Measurements from ENCODE around the gene ATP10B. TPM values are rescaled to one million over a fixed set of nuclear protein-coding genes. Genes with fewer than 3 reads are reported as not detected.

ATP10B gene
- polyA plus RNA-seq, 1 donor (not counting 4 experiments of a cell fraction or from before 2014, with no cell fraction given): 0.25 TPM

DNA sequence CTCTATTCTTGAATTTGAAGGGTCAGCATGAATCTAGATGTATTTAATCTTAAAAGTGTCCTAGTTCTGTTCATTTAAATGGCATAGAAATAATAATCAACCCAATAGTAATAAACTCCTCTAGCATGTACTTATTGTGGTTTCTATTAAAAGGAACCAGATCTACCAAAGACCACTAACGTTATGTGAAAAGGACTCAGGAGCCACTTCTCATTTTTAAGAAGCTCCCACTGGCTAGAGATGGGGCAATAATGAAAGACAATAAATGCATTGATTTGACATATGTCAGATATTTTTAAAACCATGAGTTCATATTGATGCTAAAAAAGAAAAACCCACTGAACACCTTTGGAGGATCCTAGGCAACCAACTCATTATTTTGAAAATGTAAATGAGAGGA is 191.9 kb downstream of the ATP10B start:
- Histone ChIP-seq H3K4me2 (ENCODE audit: control insufficient read depth, extremely low read depth, insufficient read depth, low read depth, low read length) (no peak overlapping the region), H3K9ac (ENCODE audit: control insufficient read depth, extremely low read depth, insufficient read depth, low read length) (no peak overlapping the region), H3K4me1 (ENCODE audit: control insufficient read depth, extremely low read depth, insufficient read depth, low read length) (no peaks in the 10 kb centered on the region), H3K27me3 (ENCODE audit: control insufficient read depth, extremely low read depth, insufficient read depth, low read length) (no peaks in the 10 kb centered on the region), H3K36me3 (ENCODE audit: control insufficient read depth in 2 of 2, extremely low read depth in 1 of 2, insufficient read depth in 2 of 2, low read length in 2 of 2) (no peaks in the 10 kb centered on the region), H3K79me2 (ENCODE audit: control insufficient read depth, insufficient read depth, low read length) (no peaks in the 10 kb centered on the region), H3K9me1 (ENCODE audit: control insufficient read depth, extremely low read depth, insufficient read depth, low read length) (no peaks in the 10 kb centered on the region), H4K20me1 (ENCODE audit: control insufficient read depth, extremely low read depth, insufficient read depth, low read length) (no peaks in the 10 kb centered on the region), H2AFZ (ENCODE audit: control insufficient read depth, low read length) (no peak overlapping the region), H3K9me3 (ENCODE audit: control insufficient read depth, low read depth, low read length) (no peaks in the 10 kb centered on the region), H3K4me3 (ENCODE audit: control insufficient read depth in 2 of 3, extremely low read depth in 1 of 3, insufficient read depth in 2 of 3, low read depth in 1 of 3, low read length in 3 of 3) (no peak overlapping the region), H3K27ac (ENCODE audit: control insufficient read depth, insufficient read depth, low read length) (no peak overlapping the region)
- dilution Hi-C loops (cut with MboI; ENCODE audit: extremely low pct_ligation_motif_present, low sequenced_read_pairs): no loop called here
- DNase-seq (ENCODE audit: low read depth, low spot score): no peak
- TF ChIP-seq, protein P1, sequence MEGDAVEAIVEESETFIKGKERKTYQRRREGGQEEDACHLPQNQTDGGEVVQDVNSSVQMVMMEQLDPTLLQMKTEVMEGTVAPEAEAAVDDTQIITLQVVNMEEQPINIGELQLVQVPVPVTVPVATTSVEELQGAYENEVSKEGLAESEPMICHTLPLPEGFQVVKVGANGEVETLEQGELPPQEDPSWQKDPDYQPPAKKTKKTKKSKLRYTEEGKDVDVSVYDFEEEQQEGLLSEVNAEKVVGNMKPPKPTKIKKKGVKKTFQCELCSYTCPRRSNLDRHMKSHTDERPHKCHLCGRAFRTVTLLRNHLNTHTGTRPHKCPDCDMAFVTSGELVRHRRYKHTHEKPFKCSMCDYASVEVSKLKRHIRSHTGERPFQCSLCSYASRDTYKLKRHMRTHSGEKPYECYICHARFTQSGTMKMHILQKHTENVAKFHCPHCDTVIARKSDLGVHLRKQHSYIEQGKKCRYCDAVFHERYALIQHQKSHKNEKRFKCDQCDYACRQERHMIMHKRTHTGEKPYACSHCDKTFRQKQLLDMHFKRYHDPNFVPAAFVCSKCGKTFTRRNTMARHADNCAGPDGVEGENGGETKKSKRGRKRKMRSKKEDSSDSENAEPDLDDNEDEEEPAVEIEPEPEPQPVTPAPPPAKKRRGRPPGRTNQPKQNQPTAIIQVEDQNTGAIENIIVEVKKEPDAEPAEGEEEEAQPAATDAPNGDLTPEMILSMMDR (optimal IDR thresholded peaks at IDR 0.05 in 1 of 3, IDR thresholded peaks at IDR 0.05 in 1 of 3, conservative IDR thresholded peaks at IDR 0.05 in 1 of 3; ENCODE audit: extremely low read depth in 1 of 3, insufficient read depth in 2 of 3, low read length in 3 of 3): no peak
- TF ChIP-seq EZH2 (IDR thresholded peaks at IDR 0.05; ENCODE audit: low read length): no peak
- FAIRE-seq: no peak

DNA sequence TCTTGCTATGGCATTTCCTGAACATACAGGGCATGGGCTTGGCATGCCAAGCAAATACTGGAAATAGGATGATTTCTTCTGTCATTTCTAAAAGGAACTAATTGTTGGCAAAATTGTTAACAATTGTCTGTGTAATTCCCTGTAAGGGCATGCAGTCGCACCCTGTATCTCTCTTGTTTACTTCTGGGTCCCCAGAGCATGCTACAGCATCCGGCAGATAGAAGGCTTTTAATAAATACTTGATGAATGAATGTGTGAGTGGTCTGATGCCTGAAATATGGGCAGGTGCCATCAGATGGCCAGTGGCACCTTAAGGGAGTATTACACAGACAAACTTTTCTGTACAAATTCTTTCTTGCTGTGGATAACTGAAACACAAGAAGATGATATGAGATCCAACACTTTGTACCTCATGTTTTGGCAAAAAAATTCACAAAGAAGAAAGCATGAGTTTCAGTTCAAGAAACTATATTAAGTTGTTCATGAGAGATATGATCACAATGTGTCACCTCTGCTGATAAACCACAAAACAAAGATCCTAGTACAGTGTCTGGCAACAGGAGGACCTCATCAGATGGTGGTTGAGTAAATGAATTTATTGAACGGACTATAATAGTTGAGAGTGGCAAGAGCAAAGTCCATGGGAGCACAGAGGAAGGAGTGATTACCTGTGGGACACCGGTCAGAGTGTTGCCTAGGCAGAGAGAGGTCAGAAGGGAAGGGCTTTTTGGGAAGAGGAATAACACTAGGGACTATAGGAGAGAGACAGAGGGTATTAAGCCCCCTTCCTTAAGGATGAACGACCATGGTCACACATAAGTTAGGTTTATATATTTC is 194.2 kb downstream of the ATP10B start:
- H3K36me3 ChIP-seq (ENCODE audit: control insufficient read depth in 2 of 2, extremely low read depth in 1 of 2, insufficient read depth in 2 of 2, low read length in 2 of 2): no peaks in the 10 kb centered on the region
- no peak for FAIRE-seq
- no peak overlapping the region for H3K27ac ChIP-seq (ENCODE audit: control insufficient read depth, insufficient read depth, low read length)
- H3K4me3 ChIP-seq (ENCODE audit: control insufficient read depth in 2 of 3, extremely low read depth in 1 of 3, insufficient read depth in 2 of 3, low read depth in 1 of 3, low read length in 3 of 3): no peak overlapping the region
- H3K4me1 ChIP-seq (ENCODE audit: control insufficient read depth, extremely low read depth, insufficient read depth, low read length): no peaks in the 10 kb centered on the region
- H3K4me2 ChIP-seq (ENCODE audit: control insufficient read depth, extremely low read depth, insufficient read depth, low read depth, low read length): no peak overlapping the region
- no peaks in the 10 kb centered on the region for H3K79me2 ChIP-seq (ENCODE audit: control insufficient read depth, insufficient read depth, low read length)
- dilution Hi-C loops (cut with MboI; ENCODE audit: extremely low pct_ligation_motif_present, low sequenced_read_pairs): no loop called here
- no peak overlapping the region for H3K9ac ChIP-seq (ENCODE audit: control insufficient read depth, extremely low read depth, insufficient read depth, low read length)
- no peak for DNase-seq (ENCODE audit: low read depth, low spot score)
- no peaks in the 10 kb centered on the region for H4K20me1 ChIP-seq (ENCODE audit: control insufficient read depth, extremely low read depth, insufficient read depth, low read length)
- no peaks in the 10 kb centered on the region for H3K27me3 ChIP-seq (ENCODE audit: control insufficient read depth, extremely low read depth, insufficient read depth, low read length)
- no peak overlapping the region for H2AFZ ChIP-seq (ENCODE audit: control insufficient read depth, low read length)
- TF ChIP-seq, protein P1 (optimal IDR thresholded peaks at IDR 0.05 in 1 of 3, IDR thresholded peaks at IDR 0.05 in 1 of 3, conservative IDR thresholded peaks at IDR 0.05 in 1 of 3; ENCODE audit: extremely low read depth in 1 of 3, insufficient read depth in 2 of 3, low read length in 3 of 3): no peak
- TF ChIP-seq EZH2 (IDR thresholded peaks at IDR 0.05; ENCODE audit: low read length): no peak
- H3K9me1 ChIP-seq (ENCODE audit: control insufficient read depth, extremely low read depth, insufficient read depth, low read length): no peaks in the 10 kb centered on the region
- H3K9me3 ChIP-seq (ENCODE audit: control insufficient read depth, low read depth, low read length): no peaks in the 10 kb centered on the region

Measured in keratinocyte (primary cell).